H1 (cell line): Measurements from ENCODE around the gene TEKT5. TPM values are rescaled to one million over a fixed set of nuclear protein-coding genes. Genes with fewer than 3 reads are reported as not detected.

Experiments
- CTCF ChIA-PET: fragments of 300-600 bp; sonication (Branson Sonifier 250); formaldehyde crosslinking; loops from one replicate; lab custom pipeline; 2021; ENCODE audit not compliant: partially characterized antibody; lab: Charles Lee
- POLR2A ChIA-PET: fragments of 300-600 bp; sonication (Branson Sonifier 250); formaldehyde crosslinking; loops from one replicate; lab custom pipeline; 2021; ENCODE audit warnings: inconsistent platforms; ENCODE audit not compliant: partially characterized antibody; lab: Charles Lee
- DNase-seq, 2 experiments: peaks; one replicate each; pipeline versions ENCODE4 v3.0.0 to v3.0.0-alpha.2; 2010 to 2022; ENCODE audit warnings: low spot score in 2 of 2, low read depth in 1 of 2, mixed read lengths in 1 of 2
- FAIRE-seq: peaks from 2 replicates; lab custom pipeline; 2011; peaks lifted over from hg19 to GRCh38; lab: Jason Lieb, UNC
- H2AFZ ChIP-seq: 2 replicates; pipeline ENCODE4 v1.8.1; 2012; ENCODE audit warnings: low read length, inconsistent platforms
- H2AK5ac ChIP-seq: 2 replicates; pipeline ENCODE4 v1.6.1; 2013; ENCODE audit warnings: low read depth, low read length
- H2BK120ac ChIP-seq: replicated peaks from 2 replicates; pipeline ENCODE3; 2013; ENCODE audit warnings: low read depth, low read length, inconsistent platforms
- H2BK12ac ChIP-seq: 2 replicates; pipeline ENCODE4 v1.6.1; 2013; ENCODE audit warnings: low read depth, low read length
- H2BK15ac ChIP-seq: 2 replicates; pipeline ENCODE4 v1.6.1; 2013; ENCODE audit warnings: low read length
- H2BK20ac ChIP-seq: 2 replicates; pipeline ENCODE4 v1.6.1; 2013; ENCODE audit warnings: low read length
- H2BK5ac ChIP-seq: 2 replicates; pipeline ENCODE4 v1.6.1; 2013; ENCODE audit warnings: low read depth, low read length
- H3K14ac ChIP-seq: 2 replicates; pipeline ENCODE4 v1.6.1; 2013; ENCODE audit warnings: inconsistent platforms; ENCODE audit not compliant: insufficient read length
- H3K18ac ChIP-seq: 2 replicates; pipeline ENCODE4 v1.6.1; 2013; ENCODE audit warnings: low read length; ENCODE audit errors: extremely low read depth
- H3K23ac ChIP-seq: 2 replicates; pipeline ENCODE4 v1.6.1; 2013; ENCODE audit warnings: inconsistent platforms; ENCODE audit not compliant: insufficient read length
- H3K23me2 ChIP-seq: 2 replicates; pipeline ENCODE4 v1.6.1; 2013; ENCODE audit warnings: low read depth, low read length
- H3K27ac ChIP-seq: 2 replicates; pipeline ENCODE4 v1.6.1; 2011; ENCODE audit warnings: low read depth, low read length, inconsistent platforms
- H3K27me3 ChIP-seq, 4 experiments: replicated peaks in 1 of 4; 1 replicate in 1 of 4; 2 replicates in 3 of 4; pipeline versions ENCODE4 v1.6.1 to v1.8.1; 2011 to 2013; ENCODE audit warnings: low read length in 3 of 4, mild to moderate bottlenecking in 3 of 4, inconsistent platforms in 2 of 4, mixed read lengths in 2 of 4, moderate library complexity in 1 of 4; ENCODE audit not compliant: control insufficient read depth in 3 of 4, insufficient read depth in 3 of 4; ENCODE audit errors: extremely low read depth in 1 of 4
- H3K36me3 ChIP-seq, 4 experiments: 2 replicates each; pipeline versions ENCODE4 v1.6.1 to v1.8.1; 2011 to 2013; ENCODE audit warnings: mild to moderate bottlenecking in 4 of 4, low read length in 3 of 4, moderate library complexity in 2 of 4, control low read depth in 1 of 4, inconsistent platforms in 1 of 4; ENCODE audit not compliant: insufficient read depth in 4 of 4, control insufficient read depth in 2 of 4
- H3K4ac ChIP-seq: replicated peaks from 2 replicates; pipeline ENCODE3; 2013; ENCODE audit warnings: low read length, low read depth, mixed read lengths, inconsistent platforms; ENCODE audit not compliant: insufficient read length
- H3K4me1 ChIP-seq, 4 experiments: replicated peaks in 1 of 4; 1 replicate in 1 of 4; 2 replicates in 3 of 4; pipeline versions ENCODE4 v1.6.1 to v1.8.1; 2011 to 2013; ENCODE audit warnings: low read length in 3 of 4, inconsistent platforms in 2 of 4, mixed read lengths in 1 of 4; ENCODE audit not compliant: insufficient read depth in 4 of 4, control insufficient read depth in 3 of 4
- H3K4me2 ChIP-seq, 2 experiments: 2 replicates each; pipeline versions ENCODE4 v1.6.1 to v1.8.1; 2011 to 2013; ENCODE audit warnings: low read depth in 2 of 2, low read length in 2 of 2, control low read depth in 1 of 2, inconsistent platforms in 1 of 2, mild to moderate bottlenecking in 1 of 2; ENCODE audit not compliant: insufficient read depth in 1 of 2
- H3K4me3 ChIP-seq, 4 experiments: fragments of 200-600, 300-600 bp in 1 of 4; sonication (generic), shearing (Covaris generic), sonication (Bioruptor Twin) in 1 of 4; 2 replicates each; pipeline versions ENCODE4 v1.5.1 to v1.8.1; 2011 to 2016; ENCODE audit warnings: low read length in 4 of 4, low read depth in 3 of 4, control low read depth in 2 of 4, inconsistent platforms in 2 of 4, mild to moderate bottlenecking in 2 of 4, mixed read lengths in 1 of 4, moderate library complexity in 1 of 4; ENCODE audit not compliant: insufficient read depth in 2 of 4; ENCODE audit errors: extremely low read depth in 1 of 4
- H3K56ac ChIP-seq: replicated peaks from 2 replicates; pipeline ENCODE3; 2013; ENCODE audit warnings: low read depth, mild to moderate bottlenecking, mixed read lengths, low read length, inconsistent platforms; ENCODE audit not compliant: insufficient read length
- H3K79me1 ChIP-seq: 2 replicates; pipeline ENCODE4 v1.6.1; 2013; ENCODE audit warnings: low read depth, low read length, control low read depth
- H3K79me2 ChIP-seq, 2 experiments: 2 replicates each; pipeline versions ENCODE4 v1.6.1 to v1.8.1; 2012 to 2013; ENCODE audit warnings: low read length in 2 of 2, mild to moderate bottlenecking in 2 of 2, inconsistent platforms in 1 of 2; ENCODE audit not compliant: insufficient read depth in 2 of 2, control insufficient read depth in 1 of 2
- H3K9ac ChIP-seq, 4 experiments: replicated peaks in 1 of 4; 1 replicate in 1 of 4; 2 replicates in 3 of 4; pipeline versions ENCODE4 v1.6.1 to v1.8.1; 2011 to 2013; ENCODE audit warnings: low read depth in 3 of 4, low read length in 3 of 4, control low read depth in 2 of 4, mild to moderate bottlenecking in 2 of 4, moderate library complexity in 2 of 4, inconsistent platforms in 1 of 4; ENCODE audit errors: extremely low read depth in 1 of 4
- H3K9me3 ChIP-seq, 2 experiments: 2 replicates each; pipeline versions ENCODE4 v1.6.1 to v1.8.1; 2012 to 2013; ENCODE audit warnings: mild to moderate bottlenecking in 2 of 2, moderate library complexity in 2 of 2, control low read depth in 1 of 2, inconsistent platforms in 1 of 2, low read depth in 1 of 2, low read length in 1 of 2, mixed read lengths in 1 of 2; ENCODE audit not compliant: insufficient read depth in 2 of 2
- H4K20me1 ChIP-seq, 2 experiments: replicated peaks in 1 of 2; 2 replicates each; pipeline versions ENCODE3 to v1.8.1; 2011 to 2013; ENCODE audit warnings: inconsistent platforms in 2 of 2, low read length in 2 of 2, mild to moderate bottlenecking in 1 of 2; ENCODE audit not compliant: insufficient read depth in 2 of 2, control insufficient read depth in 1 of 2
- H4K5ac ChIP-seq: 2 replicates; pipeline ENCODE4 v1.6.1; 2013; ENCODE audit warnings: low read length, low read depth, mixed read lengths, inconsistent platforms; ENCODE audit not compliant: insufficient read length
- H4K8ac ChIP-seq: 2 replicates; pipeline ENCODE4 v1.8.0; 2013; ENCODE audit warnings: mild to moderate bottlenecking, moderate library complexity, low read length, inconsistent platforms; ENCODE audit not compliant: insufficient read depth; ENCODE audit errors: extremely low read depth
- H4K91ac ChIP-seq: replicated peaks from 2 replicates; pipeline ENCODE3; 2013; ENCODE audit warnings: low read length, mixed read lengths, inconsistent platforms; ENCODE audit not compliant: insufficient read length
- E2F6 ChIP-seq: IDR thresholded peaks from 2 replicates; pipeline ENCODE4 v1.6.1; 2012; ENCODE audit warnings: inconsistent platforms
- HDAC6 ChIP-seq: IDR thresholded peaks from one replicate; pipeline ENCODE4 v1.7.1; 2012; ENCODE audit warnings: low read depth, mild to moderate bottlenecking, inconsistent platforms, low read length, moderate library complexity
- SIN3A ChIP-seq, 2 experiments: IDR thresholded peaks in 1 of 2; conservative IDR thresholded peaks in 1 of 2; 2 replicates each; pipeline ENCODE4 v1.6.1; 2011 to 2012; ENCODE audit warnings: low read length in 2 of 2, improper control_type of control experiment in 1 of 2, low read depth in 1 of 2, mild to moderate bottlenecking in 1 of 2
- SUZ12 ChIP-seq: fragments of 200-600 bp; sonication (generic); IDR thresholded peaks from 2 replicates; pipeline ENCODE4 v1.6.1; 2012; ENCODE audit warnings: mild to moderate bottlenecking, inconsistent platforms, low read length, moderate library complexity, mixed read lengths
- WGBS, 2 experiments: shearing (Covaris generic) in 1 of 2; methylation state at CpG; one replicate each; pipeline versions ENCODE4 v1.1.6 to v1.1.7; 2013 to 2015; ENCODE audit warnings: low lambda C conversion rate in 2 of 2, mixed read lengths in 2 of 2, inconsistent platforms in 1 of 2, low coverage in 1 of 2, missing lambda C conversion rate in 1 of 2; ENCODE audit not compliant: insufficient replicate concordance in 2 of 2, insufficient coverage in 1 of 2, insufficient read length in 1 of 2; ENCODE audit errors: extremely low coverage in 1 of 2, missing lambda C conversion rate in 1 of 2; 5-methylcytosine and 5-hydroxymethylcytosine counted together
- polyA plus RNA-seq, 7 experiments: library from polyadenylated mRNA; depleted of rRNA in 3 of 7; stranded (reverse) in 5 of 7; unstranded in 2 of 7; fragments of >200 nt in 5 of 7; fragments of 200-250 nt in 2 of 7; gene quantifications; 1 replicate in 5 of 7; 2 replicates in 1 of 7; 4 replicates in 1 of 7; pipeline versions ENCODE4 v1.2.1 to v1.2.3, GENCODE V29; 2011 to 2013; ENCODE audit warnings: missing spikeins in 2 of 7, mixed read lengths in 2 of 7
- total RNA-seq: library from RNA; stranded (reverse); fragmentation: NEBNext Ultra II Directional; extraction: Animal tissue kit (Norgen Biotek cat#: 25700); gene quantifications from 2 replicates; pipeline ENCODE4 v1.2.1, GENCODE V29; 2021

The TEKT5 gene
- total and polyA plus RNA-seq, 2 of the 8 experiments (the other 6 are each of a cell fraction or from before 2014, with no cell fraction given), result 0.95 TPM; not detected in 1

- no peak for DNase-seq
- no peaks in the 10 kb centered on the region for H3K79me1 ChIP-seq
- no peak overlapping the region for H3K4me2 ChIP-seq
- no peak overlapping the region for H4K91ac ChIP-seq
- H3K4me3 ChIP-seq, result no peak overlapping the region
- no peak for FAIRE-seq
- H2BK12ac ChIP-seq, result no peak overlapping the region
- TF ChIP-seq SUZ12 (no peak), HDAC6 (no peak), SIN3A (conservative IDR thresholded peaks at IDR 0.05 in 1 of 2, IDR thresholded peaks at IDR 0.05 in 1 of 2; ENCODE audit: low read depth in 1 of 2, low read length in 2 of 2) (no peak), E2F6 (no peak)
- no peaks in the 10 kb centered on the region; the same call in 1 of the 2 replicates for H3K23me2 ChIP-seq
- H3K4me1 ChIP-seq, result peaks cover 0 to 6% (median 2%) of the 10 kb centered on the region in 4 experiments; a peak in 4 of 7 replicates
- no peaks in the 10 kb centered on the region for H3K9me3 ChIP-seq
- H4K8ac ChIP-seq, result no peak overlapping the region
- H3K79me2 ChIP-seq, result no peaks in the 10 kb centered on the region
- POLR2A ChIA-PET, result no interaction called here
- CTCF ChIA-PET, result interaction anchor here (1.0 to 1.1 kb wide), 2 partner anchors 14 to 154 kb away, joined by 3 to 4 read pairs; no protein-coding TSS in a partner anchor
- no peak overlapping the region for H3K23ac ChIP-seq
- WGBS, 2 experiments, result 93% methylated on average over 11 of the region's 11 CpGs; no CpG with 5 or more reads in 1 of the 2 experiments
- no peak overlapping the region for H3K14ac ChIP-seq
- H3K56ac ChIP-seq, result no peak overlapping the region
- no peak overlapping the region for H3K9ac ChIP-seq
- H3K4ac ChIP-seq, result no peak overlapping the region
- H2AK5ac ChIP-seq, result no peak overlapping the region
- no peak overlapping the region for H4K5ac ChIP-seq
- H3K36me3 ChIP-seq, result no peaks in the 10 kb centered on the region
- no peaks in the 10 kb centered on the region for H3K27me3 ChIP-seq
- no peak overlapping the region for H2BK20ac ChIP-seq
- H2BK15ac ChIP-seq, result no peak overlapping the region
- no peak overlapping the region for H2BK120ac ChIP-seq
- H3K18ac ChIP-seq, result no peak overlapping the region
- no peaks in the 10 kb centered on the region for H4K20me1 ChIP-seq
- H2BK5ac ChIP-seq, result no peak overlapping the region
- H2AFZ ChIP-seq, result no peak overlapping the region
- no peak overlapping the region for H3K27ac ChIP-seq
Measured at GRCh38 chr16:10675216-10675615, 19.5 kb downstream of the TEKT5 start.
